WTC11 (cell line): ENCODE measurements around the gene DUS1L. TPM values are rescaled to one million over a fixed set of nuclear protein-coding genes. Genes with fewer than 3 reads are reported as not detected.

Experiments
- ATAC-seq: fragments of 200-7000 bp; cut with Tn5 transposase; 2 replicates; pipeline ENCODE4 v1.10.0; 2021; ENCODE audit warnings: mild to moderate bottlenecking, moderate library complexity
- CTCF ChIA-PET: fragments of 300-600 bp; sonication (Branson Sonifier 250); formaldehyde crosslinking; loops from one replicate; lab custom pipeline; 2021; ENCODE audit warnings: antibody characterized with exemption; lab: Charles Lee
- POLR2A ChIA-PET: fragments of 350-600 bp; sonication (Branson Sonifier 250); formaldehyde crosslinking; loops from one replicate; lab custom pipeline; 2021; ENCODE audit warnings: antibody characterized with exemption; lab: Charles Lee
- DNase-seq: peaks from one replicate; pipeline ENCODE4 v3.0.0; 2021; ENCODE audit warnings: low spot score
- H3K27ac Mint-ChIP-seq: 2 replicates; pipeline ENCODE4 v1.8.0; 2021; ENCODE audit warnings: mixed read lengths
- H3K27me3 Mint-ChIP-seq: 2 replicates; pipeline ENCODE4 v1.8.0; 2021; ENCODE audit warnings: low read depth, mild to moderate bottlenecking, moderate library complexity, mixed read lengths
- H3K36me3 Mint-ChIP-seq: 2 replicates; pipeline ENCODE4 v1.8.0; 2021; ENCODE audit warnings: mixed read lengths
- H3K4me1 Mint-ChIP-seq: 2 replicates; pipeline ENCODE4 v1.8.0; 2022; ENCODE audit warnings: mixed read lengths
- H3K4me3 Mint-ChIP-seq: 2 replicates; pipeline ENCODE4 v1.8.0; 2021; ENCODE audit warnings: mild to moderate bottlenecking, moderate library complexity, mixed read lengths
- H3K9me3 Mint-ChIP-seq: 2 replicates; pipeline ENCODE4 v1.8.0; 2021; ENCODE audit warnings: mixed read lengths
- NFE2L1 ChIP-seq: sonication (generic); formaldehyde crosslinking; IDR thresholded peaks from 2 replicates; pipeline ENCODE4 v1.8.1; 2023; ENCODE audit warnings: missing genetic modification reagents
- NR1H2 ChIP-seq: sonication (generic); formaldehyde crosslinking; IDR thresholded peaks from 2 replicates; pipeline ENCODE4 v1.9.0; 2021; ENCODE audit warnings: mild to moderate bottlenecking, moderate library complexity, missing genetic modification reagents
- NR3C1 ChIP-seq: sonication (generic); formaldehyde crosslinking; conservative IDR thresholded peaks from 2 replicates; pipeline ENCODE4 v1.8.1; 2023; ENCODE audit warnings: low read depth, mild to moderate bottlenecking, missing genetic modification reagents
- RORB ChIP-seq: fragments of 250-450 bp; sonication (Bioruptor Pico); IDR thresholded peaks from 2 replicates; pipeline ENCODE4 v1.9.0; 2021; ENCODE audit warnings: mild to moderate bottlenecking
- SMAD3 ChIP-seq: sonication (generic); formaldehyde crosslinking; IDR thresholded peaks from 2 replicates; pipeline ENCODE4 v1.8.0; 2022; ENCODE audit warnings: missing genetic modification reagents, mild to moderate bottlenecking, borderline replicate concordance
- TP53 ChIP-seq: sonication (generic); formaldehyde crosslinking; IDR thresholded peaks from 2 replicates; pipeline ENCODE4 v1.8.1; 2023; ENCODE audit warnings: mild to moderate bottlenecking, missing genetic modification reagents
- ZNF121 ChIP-seq: sonication (generic); formaldehyde crosslinking; IDR thresholded peaks from 2 replicates; pipeline ENCODE4 v1.8.0; 2023; ENCODE audit warnings: missing genetic modification reagents
- ZNF232 ChIP-seq: sonication (generic); formaldehyde crosslinking; IDR thresholded peaks from 2 replicates; pipeline ENCODE4 v1.8.0; 2022; ENCODE audit warnings: mild to moderate bottlenecking, missing genetic modification reagents
- ZNF396 ChIP-seq: fragments of 250-450 bp; sonication (Bioruptor Pico); IDR thresholded peaks from 2 replicates; pipeline ENCODE4 v1.8.0; 2021; ENCODE audit warnings: mild to moderate bottlenecking, moderate library complexity, borderline replicate concordance
- total RNA-seq: library from RNA; stranded (reverse); gene quantifications from 3 replicates; pipeline ENCODE4 v1.2.3, GENCODE V29; 2021
- TF ChIP-seq, protein P1 (sequence below): sonication (generic); formaldehyde crosslinking; IDR thresholded peaks from 2 replicates; pipeline ENCODE4 v1.8.0; 2023; ENCODE audit warnings: missing genetic modification reagents
- TF ChIP-seq, protein P2 (sequence below): sonication (generic); formaldehyde crosslinking; IDR thresholded peaks from 2 replicates; pipeline ENCODE4 v1.8.1; 2023; ENCODE audit warnings: mild to moderate bottlenecking, missing genetic modification reagents
- TF ChIP-seq, protein P3 (sequence below): sonication (generic); formaldehyde crosslinking; IDR thresholded peaks from 2 replicates; pipeline ENCODE4 v1.8.1; 2023; ENCODE audit warnings: mild to moderate bottlenecking, missing genetic modification reagents, borderline replicate concordance
- TF ChIP-seq, protein P4 (sequence below): fragments of 250-450 bp; sonication (Bioruptor Pico); IDR thresholded peaks from 2 replicates; pipeline ENCODE4 v1.9.0; 2021; ENCODE audit warnings: mild to moderate bottlenecking
- TF ChIP-seq, protein P5 (sequence below): sonication (generic); formaldehyde crosslinking; IDR thresholded peaks from 2 replicates; pipeline ENCODE4 v1.8.1; 2023; ENCODE audit warnings: mild to moderate bottlenecking, moderate library complexity, missing genetic modification reagents
- TF ChIP-seq, protein P6 (sequence below): sonication (generic); formaldehyde crosslinking; IDR thresholded peaks from 2 replicates; pipeline ENCODE4 v1.8.1; 2022; ENCODE audit warnings: low read depth, mild to moderate bottlenecking, moderate library complexity, missing genetic modification reagents, borderline replicate concordance
- TF ChIP-seq, protein P7 (sequence below): sonication (generic); formaldehyde crosslinking; IDR thresholded peaks from 2 replicates; pipeline ENCODE4 v1.8.0; 2022; ENCODE audit warnings: mild to moderate bottlenecking, missing genetic modification reagents
- TF ChIP-seq, protein P8 (sequence below): fragments of 250-450 bp; sonication (Bioruptor Pico); IDR thresholded peaks from 2 replicates; pipeline ENCODE4 v1.9.0; 2021; ENCODE audit warnings: mild to moderate bottlenecking, borderline replicate concordance
- TF ChIP-seq, protein P9 (sequence below): sonication (generic); formaldehyde crosslinking; IDR thresholded peaks from 2 replicates; pipeline ENCODE4 v1.8.1; 2022; ENCODE audit warnings: missing genetic modification reagents, borderline replicate concordance

Gene DUS1L
- total RNA-seq, 1 experiment from 2014 or later, result 120 TPM

DNA sequence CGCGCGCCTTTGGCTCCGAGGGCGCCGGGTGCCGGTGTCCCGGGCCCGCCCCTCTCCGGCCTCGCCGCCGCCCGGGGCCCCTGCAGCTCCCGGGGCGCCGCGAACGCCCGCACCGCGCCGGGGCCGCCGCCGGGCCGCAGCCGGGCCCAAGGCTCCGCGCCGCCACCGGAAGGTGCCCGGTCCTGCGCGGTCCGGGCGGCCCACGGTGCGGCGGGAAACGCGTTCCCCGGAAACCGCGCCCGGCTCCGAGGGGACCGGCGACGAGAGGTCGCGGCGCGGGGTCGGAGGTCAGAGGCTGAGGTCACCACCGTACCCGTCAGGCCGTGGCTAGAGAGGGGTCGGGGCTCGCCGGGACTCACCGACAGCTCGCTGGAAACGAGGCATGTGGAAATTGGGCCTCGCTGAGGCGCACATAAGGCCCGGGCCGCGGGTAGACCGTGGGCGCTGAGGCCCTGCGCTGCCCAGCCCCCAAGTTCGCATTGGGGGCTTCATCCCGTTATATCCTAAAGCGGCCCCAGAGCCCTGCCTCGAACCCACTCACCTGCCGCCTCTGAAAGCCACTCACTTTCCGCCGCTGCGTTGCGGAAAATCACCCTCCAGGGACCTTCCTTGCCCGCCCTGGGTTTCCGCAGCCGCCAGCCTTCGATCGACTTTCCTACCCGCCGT is at the start of gene DUS1L (continued):
- TF ChIP-seq, protein P1, sequence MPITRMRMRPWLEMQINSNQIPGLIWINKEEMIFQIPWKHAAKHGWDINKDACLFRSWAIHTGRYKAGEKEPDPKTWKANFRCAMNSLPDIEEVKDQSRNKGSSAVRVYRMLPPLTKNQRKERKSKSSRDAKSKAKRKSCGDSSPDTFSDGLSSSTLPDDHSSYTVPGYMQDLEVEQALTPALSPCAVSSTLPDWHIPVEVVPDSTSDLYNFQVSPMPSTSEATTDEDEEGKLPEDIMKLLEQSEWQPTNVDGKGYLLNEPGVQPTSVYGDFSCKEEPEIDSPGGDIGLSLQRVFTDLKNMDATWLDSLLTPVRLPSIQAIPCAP (CRISPR knock-in tag), result no peak
- TF ChIP-seq SMAD3 (CRISPR knock-in tag) (no peak), TP53 (peak; percentile 68; the same call in 1 of the 2 replicates), RORB (CRISPR knock-in tag) (no peak), ZNF396 (CRISPR knock-in tag) (no peak), ZNF121 (CRISPR knock-in tag) (peak; percentile 20; the same call in 1 of the 2 replicates), ZNF232 (CRISPR knock-in tag) (no peak)
- TF ChIP-seq, protein P2, sequence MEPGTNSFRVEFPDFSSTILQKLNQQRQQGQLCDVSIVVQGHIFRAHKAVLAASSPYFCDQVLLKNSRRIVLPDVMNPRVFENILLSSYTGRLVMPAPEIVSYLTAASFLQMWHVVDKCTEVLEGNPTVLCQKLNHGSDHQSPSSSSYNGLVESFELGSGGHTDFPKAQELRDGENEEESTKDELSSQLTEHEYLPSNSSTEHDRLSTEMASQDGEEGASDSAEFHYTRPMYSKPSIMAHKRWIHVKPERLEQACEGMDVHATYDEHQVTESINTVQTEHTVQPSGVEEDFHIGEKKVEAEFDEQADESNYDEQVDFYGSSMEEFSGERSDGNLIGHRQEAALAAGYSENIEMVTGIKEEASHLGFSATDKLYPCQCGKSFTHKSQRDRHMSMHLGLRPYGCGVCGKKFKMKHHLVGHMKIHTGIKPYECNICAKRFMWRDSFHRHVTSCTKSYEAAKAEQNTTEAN, result peak; percentile 60; the same call in 1 of the 2 replicates
- TF ChIP-seq, protein P3, sequence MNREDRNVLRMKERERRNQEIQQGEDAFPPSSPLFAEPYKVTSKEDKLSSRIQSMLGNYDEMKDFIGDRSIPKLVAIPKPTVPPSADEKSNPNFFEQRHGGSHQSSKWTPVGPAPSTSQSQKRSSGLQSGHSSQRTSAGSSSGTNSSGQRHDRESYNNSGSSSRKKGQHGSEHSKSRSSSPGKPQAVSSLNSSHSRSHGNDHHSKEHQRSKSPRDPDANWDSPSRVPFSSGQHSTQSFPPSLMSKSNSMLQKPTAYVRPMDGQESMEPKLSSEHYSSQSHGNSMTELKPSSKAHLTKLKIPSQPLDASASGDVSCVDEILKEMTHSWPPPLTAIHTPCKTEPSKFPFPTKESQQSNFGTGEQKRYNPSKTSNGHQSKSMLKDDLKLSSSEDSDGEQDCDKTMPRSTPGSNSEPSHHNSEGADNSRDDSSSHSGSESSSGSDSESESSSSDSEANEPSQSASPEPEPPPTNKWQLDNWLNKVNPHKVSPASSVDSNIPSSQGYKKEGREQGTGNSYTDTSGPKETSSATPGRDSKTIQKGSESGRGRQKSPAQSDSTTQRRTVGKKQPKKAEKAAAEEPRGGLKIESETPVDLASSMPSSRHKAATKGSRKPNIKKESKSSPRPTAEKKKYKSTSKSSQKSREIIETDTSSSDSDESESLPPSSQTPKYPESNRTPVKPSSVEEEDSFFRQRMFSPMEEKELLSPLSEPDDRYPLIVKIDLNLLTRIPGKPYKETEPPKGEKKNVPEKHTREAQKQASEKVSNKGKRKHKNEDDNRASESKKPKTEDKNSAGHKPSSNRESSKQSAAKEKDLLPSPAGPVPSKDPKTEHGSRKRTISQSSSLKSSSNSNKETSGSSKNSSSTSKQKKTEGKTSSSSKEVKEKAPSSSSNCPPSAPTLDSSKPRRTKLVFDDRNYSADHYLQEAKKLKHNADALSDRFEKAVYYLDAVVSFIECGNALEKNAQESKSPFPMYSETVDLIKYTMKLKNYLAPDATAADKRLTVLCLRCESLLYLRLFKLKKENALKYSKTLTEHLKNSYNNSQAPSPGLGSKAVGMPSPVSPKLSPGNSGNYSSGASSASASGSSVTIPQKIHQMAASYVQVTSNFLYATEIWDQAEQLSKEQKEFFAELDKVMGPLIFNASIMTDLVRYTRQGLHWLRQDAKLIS (CRISPR knock-in tag), result no peak
- TF ChIP-seq, protein P4, sequence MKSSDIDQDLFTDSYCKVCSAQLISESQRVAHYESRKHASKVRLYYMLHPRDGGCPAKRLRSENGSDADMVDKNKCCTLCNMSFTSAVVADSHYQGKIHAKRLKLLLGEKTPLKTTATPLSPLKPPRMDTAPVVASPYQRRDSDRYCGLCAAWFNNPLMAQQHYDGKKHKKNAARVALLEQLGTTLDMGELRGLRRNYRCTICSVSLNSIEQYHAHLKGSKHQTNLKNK (CRISPR knock-in tag), result no peak
- TF ChIP-seq, protein P5, sequence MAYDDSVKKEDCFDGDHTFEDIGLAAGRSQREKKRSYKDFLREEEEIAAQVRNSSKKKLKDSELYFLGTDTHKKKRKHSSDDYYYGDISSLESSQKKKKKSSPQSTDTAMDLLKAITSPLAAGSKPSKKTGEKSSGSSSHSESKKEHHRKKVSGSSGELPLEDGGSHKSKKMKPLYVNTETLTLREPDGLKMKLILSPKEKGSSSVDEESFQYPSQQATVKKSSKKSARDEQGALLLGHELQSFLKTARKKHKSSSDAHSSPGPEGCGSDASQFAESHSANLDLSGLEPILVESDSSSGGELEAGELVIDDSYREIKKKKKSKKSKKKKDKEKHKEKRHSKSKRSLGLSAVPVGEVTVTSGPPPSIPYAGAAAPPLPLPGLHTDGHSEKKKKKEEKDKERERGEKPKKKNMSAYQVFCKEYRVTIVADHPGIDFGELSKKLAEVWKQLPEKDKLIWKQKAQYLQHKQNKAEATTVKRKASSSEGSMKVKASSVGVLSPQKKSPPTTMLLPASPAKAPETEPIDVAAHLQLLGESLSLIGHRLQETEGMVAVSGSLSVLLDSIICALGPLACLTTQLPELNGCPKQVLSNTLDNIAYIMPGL, result peak; percentile 81; the same call in 1 of the 2 replicates
- TF ChIP-seq, protein P6, sequence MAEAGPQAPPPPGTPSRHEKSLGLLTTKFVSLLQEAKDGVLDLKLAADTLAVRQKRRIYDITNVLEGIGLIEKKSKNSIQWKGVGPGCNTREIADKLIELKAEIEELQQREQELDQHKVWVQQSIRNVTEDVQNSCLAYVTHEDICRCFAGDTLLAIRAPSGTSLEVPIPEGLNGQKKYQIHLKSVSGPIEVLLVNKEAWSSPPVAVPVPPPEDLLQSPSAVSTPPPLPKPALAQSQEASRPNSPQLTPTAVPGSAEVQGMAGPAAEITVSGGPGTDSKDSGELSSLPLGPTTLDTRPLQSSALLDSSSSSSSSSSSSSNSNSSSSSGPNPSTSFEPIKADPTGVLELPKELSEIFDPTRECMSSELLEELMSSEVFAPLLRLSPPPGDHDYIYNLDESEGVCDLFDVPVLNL, result 0 out of 2 replicates have a peak, but pooled peaks have one; percentile 43
- TF ChIP-seq, all 79 proteins: peak for 20

DNA sequence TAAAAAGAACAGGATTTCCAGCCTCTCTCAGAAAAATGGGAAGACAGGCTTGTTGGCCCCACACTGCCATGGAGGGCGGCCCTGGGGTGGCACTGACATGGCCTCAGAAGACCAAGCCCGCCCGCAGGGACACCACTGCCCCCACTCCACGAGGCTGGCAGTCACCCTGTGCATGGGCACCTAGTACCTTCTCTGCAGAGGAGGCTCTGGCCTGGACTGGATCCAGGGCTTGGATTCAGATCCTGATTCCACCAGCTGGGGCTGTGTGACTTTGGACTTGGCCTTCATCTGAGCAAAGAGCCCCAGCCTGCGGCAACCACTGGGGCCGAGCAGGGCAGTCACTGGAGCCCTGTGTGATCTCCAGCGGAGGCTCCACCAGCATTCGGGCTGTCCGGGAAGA is 49.3 kb upstream of the DUS1L start:
- ChIA-PET CTCF (interaction anchor here (1.3 to 1.8 kb wide), 2 partner anchors 9 to 93 kb away, joined by 4 read pairs; no protein-coding TSS in a partner anchor), POLR2A (interaction anchor here (0.7 kb wide), 1 partner anchor 8 kb away, joined by 6 read pairs; no protein-coding TSS in a partner anchor)
- Mint-ChIP-seq H3K9me3 (no peaks in the 10 kb centered on the region), H3K4me1 (peaks cover 10% of the 10 kb centered on the region), H3K27me3 (peaks cover 47% of the 10 kb centered on the region), H3K4me3 (no peak overlapping the region), H3K27ac (no peak overlapping the region), H3K36me3 (no peaks in the 10 kb centered on the region)
- no peak for ATAC-seq
- no peak for DNase-seq
- TF ChIP-seq NFE2L1 (CRISPR knock-in tag) (no peak), NR1H2 (no peak), NR3C1 (CRISPR knock-in tag) (no peak), ZNF121 (CRISPR knock-in tag) (no peak)
- TF ChIP-seq, protein P7, sequence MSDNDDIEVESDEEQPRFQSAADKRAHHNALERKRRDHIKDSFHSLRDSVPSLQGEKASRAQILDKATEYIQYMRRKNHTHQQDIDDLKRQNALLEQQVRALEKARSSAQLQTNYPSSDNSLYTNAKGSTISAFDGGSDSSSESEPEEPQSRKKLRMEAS, result no peak
- TF ChIP-seq, protein P8, sequence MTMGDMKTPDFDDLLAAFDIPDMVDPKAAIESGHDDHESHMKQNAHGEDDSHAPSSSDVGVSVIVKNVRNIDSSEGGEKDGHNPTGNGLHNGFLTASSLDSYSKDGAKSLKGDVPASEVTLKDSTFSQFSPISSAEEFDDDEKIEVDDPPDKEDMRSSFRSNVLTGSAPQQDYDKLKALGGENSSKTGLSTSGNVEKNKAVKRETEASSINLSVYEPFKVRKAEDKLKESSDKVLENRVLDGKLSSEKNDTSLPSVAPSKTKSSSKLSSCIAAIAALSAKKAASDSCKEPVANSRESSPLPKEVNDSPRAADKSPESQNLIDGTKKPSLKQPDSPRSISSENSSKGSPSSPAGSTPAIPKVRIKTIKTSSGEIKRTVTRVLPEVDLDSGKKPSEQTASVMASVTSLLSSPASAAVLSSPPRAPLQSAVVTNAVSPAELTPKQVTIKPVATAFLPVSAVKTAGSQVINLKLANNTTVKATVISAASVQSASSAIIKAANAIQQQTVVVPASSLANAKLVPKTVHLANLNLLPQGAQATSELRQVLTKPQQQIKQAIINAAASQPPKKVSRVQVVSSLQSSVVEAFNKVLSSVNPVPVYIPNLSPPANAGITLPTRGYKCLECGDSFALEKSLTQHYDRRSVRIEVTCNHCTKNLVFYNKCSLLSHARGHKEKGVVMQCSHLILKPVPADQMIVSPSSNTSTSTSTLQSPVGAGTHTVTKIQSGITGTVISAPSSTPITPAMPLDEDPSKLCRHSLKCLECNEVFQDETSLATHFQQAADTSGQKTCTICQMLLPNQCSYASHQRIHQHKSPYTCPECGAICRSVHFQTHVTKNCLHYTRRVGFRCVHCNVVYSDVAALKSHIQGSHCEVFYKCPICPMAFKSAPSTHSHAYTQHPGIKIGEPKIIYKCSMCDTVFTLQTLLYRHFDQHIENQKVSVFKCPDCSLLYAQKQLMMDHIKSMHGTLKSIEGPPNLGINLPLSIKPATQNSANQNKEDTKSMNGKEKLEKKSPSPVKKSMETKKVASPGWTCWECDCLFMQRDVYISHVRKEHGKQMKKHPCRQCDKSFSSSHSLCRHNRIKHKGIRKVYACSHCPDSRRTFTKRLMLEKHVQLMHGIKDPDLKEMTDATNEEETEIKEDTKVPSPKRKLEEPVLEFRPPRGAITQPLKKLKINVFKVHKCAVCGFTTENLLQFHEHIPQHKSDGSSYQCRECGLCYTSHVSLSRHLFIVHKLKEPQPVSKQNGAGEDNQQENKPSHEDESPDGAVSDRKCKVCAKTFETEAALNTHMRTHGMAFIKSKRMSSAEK, result no peak
- TF ChIP-seq, protein P9, sequence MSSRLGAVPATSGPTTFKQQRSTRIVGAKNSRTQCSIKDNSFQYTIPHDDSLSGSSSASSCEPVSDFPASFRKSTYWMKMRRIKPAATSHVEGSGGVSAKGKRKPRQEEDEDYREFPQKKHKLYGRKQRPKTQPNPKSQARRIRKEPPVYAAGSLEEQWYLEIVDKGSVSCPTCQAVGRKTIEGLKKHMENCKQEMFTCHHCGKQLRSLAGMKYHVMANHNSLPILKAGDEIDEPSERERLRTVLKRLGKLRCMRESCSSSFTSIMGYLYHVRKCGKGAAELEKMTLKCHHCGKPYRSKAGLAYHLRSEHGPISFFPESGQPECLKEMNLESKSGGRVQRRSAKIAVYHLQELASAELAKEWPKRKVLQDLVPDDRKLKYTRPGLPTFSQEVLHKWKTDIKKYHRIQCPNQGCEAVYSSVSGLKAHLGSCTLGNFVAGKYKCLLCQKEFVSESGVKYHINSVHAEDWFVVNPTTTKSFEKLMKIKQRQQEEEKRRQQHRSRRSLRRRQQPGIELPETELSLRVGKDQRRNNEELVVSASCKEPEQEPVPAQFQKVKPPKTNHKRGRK, result no peak
